SJCRH30 (cell line): ENCODE measurements around the gene MAVS. TPM values are rescaled to one million over a fixed set of nuclear protein-coding genes. Genes with fewer than 3 reads are reported as not detected.
"Not testable (repeated sequence)": the region's sequence is repeated elsewhere in the genome, so short reads cannot be mapped to it uniquely, and the experiment has no call there.

ENCODE experiments used
- DNase-seq, 2 experiments: peaks; one replicate each; pipeline ENCODE4 v3.0.0-alpha.2; 2015 to 2020
- H3K27ac ChIP-seq: fragments of 250-450 bp; sonication (Bioruptor Pico); 2 replicates; pipeline ENCODE4 v1.5.1; 2020; ENCODE audit warnings: mild to moderate bottlenecking, moderate library complexity
- H3K27me3 ChIP-seq: fragments of 250-450 bp; sonication (Bioruptor Pico); 2 replicates; pipeline ENCODE4 v1.5.1; 2020; ENCODE audit warnings: mild to moderate bottlenecking, moderate library complexity
- H3K36me3 ChIP-seq: fragments of 250-450 bp; sonication (Bioruptor Pico); 2 replicates; pipeline ENCODE4 v1.5.1; 2020; ENCODE audit warnings: mild to moderate bottlenecking, moderate library complexity
- H3K4me1 ChIP-seq: fragments of 250-450 bp; sonication (Bioruptor Pico); 2 replicates; pipeline ENCODE4 v1.5.1; 2020; ENCODE audit warnings: mild to moderate bottlenecking, moderate library complexity
- H3K4me3 ChIP-seq: fragments of 250-450 bp; sonication (Bioruptor Pico); 2 replicates; pipeline ENCODE4 v1.5.1; 2020; ENCODE audit warnings: mild to moderate bottlenecking, moderate library complexity
- H3K9me3 ChIP-seq: fragments of 250-450 bp; sonication (Bioruptor Pico); replicated peaks from 2 replicates; pipeline ENCODE4 v1.5.1; 2020; ENCODE audit warnings: mild to moderate bottlenecking, moderate library complexity
- total RNA-seq: library from RNA; depleted of rRNA; stranded (reverse); fragments of >200 nt; shearing (Covaris generic); gene quantifications from 2 replicates; pipeline ENCODE4 v1.2.3, GENCODE V29; 2014

Gene MAVS
- total RNA-seq, 1 experiment from 2014 or later = 28.9 TPM

DNA sequence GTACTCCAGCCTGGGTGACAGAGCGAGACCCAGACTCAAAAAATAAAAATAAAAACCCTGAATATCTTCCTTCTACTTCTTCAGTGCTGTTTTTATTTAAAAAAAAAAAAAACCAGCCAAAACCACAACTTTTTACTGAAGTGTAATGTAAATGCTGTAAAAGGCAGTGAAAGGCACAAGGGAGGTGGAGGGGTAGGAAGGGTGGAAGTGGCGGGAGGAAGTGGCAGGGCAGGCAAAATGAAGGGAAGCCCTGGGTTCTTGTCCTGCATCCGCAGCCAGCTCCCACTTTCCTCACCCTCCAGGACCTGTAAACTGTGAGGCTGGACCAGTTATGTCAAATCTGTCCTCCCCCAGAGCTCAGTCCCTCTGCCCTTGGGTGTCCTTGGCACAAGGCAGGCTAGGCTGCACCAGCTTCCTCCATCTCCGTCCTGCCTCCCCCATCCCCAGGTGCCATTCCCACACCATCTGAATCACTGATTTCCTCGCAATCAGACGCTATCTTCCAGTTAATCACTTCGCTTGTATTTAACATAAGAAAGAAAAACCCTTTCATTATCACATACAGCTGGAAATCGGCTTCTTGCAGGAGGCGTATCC lies 28.8 kb downstream of the MAVS start:
- Histone ChIP-seq H3K4me3 (no peak overlapping the region), H3K36me3 (no peaks in the 10 kb centered on the region; the same call in 1 of the 2 replicates), H3K4me1 (no peaks in the 10 kb centered on the region; the same call in 1 of the 2 replicates), H3K9me3 (no peaks in the 10 kb centered on the region), H3K27me3 (no peaks in the 10 kb centered on the region), H3K27ac (no peak overlapping the region)
- DNase-seq = no peak

DNA sequence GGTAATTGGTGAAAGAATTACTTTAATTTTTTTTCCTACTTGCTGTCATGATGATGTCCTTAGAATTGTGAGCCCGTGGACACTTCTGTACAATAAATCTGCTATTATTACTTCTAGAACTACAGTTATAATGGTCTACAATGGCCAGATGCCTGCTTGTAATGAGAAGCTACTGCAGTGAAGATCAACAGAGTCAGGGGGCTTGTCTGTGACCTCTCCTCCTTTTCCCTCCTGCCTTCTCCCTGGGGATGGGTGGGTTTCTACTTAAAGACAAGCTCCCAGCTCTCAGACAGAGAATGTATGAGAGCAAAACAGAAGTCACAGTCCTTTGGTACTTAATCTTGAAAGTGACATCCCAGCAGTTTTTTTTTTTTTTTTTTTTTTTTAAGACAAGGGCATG lies 29.4 kb downstream of the MAVS start:
- Histone ChIP-seq H3K4me1 (no peaks in the 10 kb centered on the region; the same call in 1 of the 2 replicates), H3K36me3 (no peaks in the 10 kb centered on the region; the same call in 1 of the 2 replicates), H3K27me3 (no peaks in the 10 kb centered on the region), H3K27ac (no peak overlapping the region), H3K4me3 (no peak overlapping the region), H3K9me3 (no peaks in the 10 kb centered on the region)
- DNase-seq = no peak

DNA sequence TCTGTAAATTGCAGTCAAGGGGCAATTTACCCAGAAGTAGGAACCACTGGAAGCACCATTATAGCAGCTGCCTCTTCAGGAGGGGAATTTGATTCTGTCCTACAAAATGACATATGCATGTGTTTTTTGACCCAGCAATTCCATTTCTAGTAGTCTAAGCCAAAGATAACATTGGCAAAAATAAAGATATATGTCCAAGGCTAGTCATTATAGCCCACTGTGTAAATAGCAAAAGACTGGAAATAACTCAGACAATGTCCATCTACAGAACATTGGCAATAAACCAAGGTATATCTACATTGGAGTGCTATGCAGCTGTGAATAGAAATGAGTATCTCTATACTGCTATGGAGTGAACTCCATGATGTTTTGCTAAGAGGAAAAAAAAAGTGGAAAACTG lies 30.0 kb downstream of the MAVS start:
- no peak for DNase-seq
- Histone ChIP-seq H3K36me3 (no peaks in the 10 kb centered on the region; the same call in 1 of the 2 replicates), H3K9me3 (no peaks in the 10 kb centered on the region), H3K27me3 (no peaks in the 10 kb centered on the region), H3K4me1 (no peaks in the 10 kb centered on the region), H3K27ac (no peak overlapping the region), H3K4me3 (no peak overlapping the region)

DNA sequence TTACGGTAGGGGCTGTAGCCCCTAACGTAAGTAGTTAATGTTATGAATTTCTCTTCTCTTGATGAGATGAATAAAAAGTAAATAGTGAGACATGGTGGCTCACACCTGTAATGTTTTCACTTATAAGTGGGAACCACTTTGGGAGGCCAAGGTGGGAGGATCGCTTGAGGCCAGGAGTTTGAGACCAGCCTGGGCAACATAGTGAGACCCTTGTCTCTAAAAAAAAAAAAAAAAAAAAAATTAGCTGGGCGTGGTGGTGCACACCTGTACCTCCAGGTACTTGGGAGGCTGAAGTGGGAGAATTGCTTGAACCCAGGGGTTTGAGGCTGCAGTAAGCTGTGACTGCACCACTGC lies 32.3 kb downstream of the MAVS start:
- not testable (repeated sequence) for DNase-seq, H3K9me3 ChIP-seq, H3K36me3 ChIP-seq, H3K4me3 ChIP-seq, H3K27me3 ChIP-seq, H3K27ac ChIP-seq, H3K4me1 ChIP-seq

DNA sequence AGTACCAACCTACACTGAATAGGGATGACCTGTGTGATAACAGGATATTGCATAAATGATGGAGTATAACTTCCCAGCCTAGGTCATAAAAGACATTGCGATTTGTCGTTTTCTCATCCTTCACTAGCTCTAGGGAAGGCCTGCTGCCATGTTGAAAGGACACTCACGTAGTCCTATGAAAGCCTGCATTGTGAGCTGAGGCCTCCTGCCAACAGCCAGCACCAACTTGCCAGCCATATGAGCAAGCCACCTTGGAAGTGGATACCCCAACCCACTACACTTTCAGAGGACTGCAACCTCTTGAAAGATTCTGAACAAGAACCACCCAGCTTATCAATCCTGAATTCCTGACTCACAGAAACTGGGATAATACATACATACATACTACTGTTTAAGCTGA lies 39.1 kb downstream of the MAVS start:
- Histone ChIP-seq H3K27me3 (no peaks in the 10 kb centered on the region), H3K27ac (no peak overlapping the region), H3K4me3 (no peak overlapping the region), H3K9me3 (no peaks in the 10 kb centered on the region), H3K4me1 (no peaks in the 10 kb centered on the region; the same call in none of the 2 replicates), H3K36me3 (no peaks in the 10 kb centered on the region; the same call in 1 of the 2 replicates)
- DNase-seq = no peak

DNA sequence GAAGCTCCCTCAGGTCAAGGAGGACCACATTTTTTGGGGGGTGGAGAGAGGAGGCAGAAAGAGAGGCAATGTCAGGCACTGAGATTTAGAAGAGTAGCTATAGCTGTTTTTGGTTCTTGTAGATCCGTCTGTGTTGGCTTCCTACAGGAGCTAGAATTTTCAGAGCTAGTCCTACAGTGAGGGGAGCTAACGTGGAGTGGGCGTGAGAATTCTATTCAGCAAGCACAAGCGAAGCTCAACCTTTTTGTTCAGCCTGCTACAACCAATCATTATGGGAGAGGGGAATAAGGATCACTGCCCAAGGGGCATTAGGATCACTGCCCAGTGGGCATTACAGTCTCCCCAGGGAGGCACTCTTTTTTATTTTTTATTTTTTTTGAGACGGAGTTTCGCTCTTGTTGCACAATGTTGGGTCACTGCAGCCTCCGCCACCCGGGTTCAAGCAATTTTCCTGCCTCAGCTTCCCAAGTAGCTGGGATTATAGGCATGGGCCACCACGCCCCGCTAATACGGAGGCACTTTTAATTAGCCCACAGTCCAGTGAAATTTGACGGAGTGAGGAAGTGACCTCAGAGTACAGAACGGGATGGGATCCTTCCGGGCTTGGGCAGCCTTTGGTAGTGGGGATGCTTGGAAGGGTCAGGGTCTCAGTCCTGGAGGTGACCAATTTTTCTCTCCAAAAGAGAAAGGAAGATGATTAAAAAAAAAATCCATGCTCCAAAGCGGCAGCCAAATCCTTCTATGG lies 41.4 kb downstream of the MAVS start:
- H3K27ac ChIP-seq = peak overlapping the region; percentile 94
- peak overlapping the region; percentile 90 for H3K4me3 ChIP-seq
- H3K27me3 ChIP-seq = no peaks in the 10 kb centered on the region
- peak in 1 of 2 experiments; percentile 35 for DNase-seq
- peaks cover 14% of the 10 kb centered on the region for H3K36me3 ChIP-seq
- H3K4me1 ChIP-seq = peaks cover 9% of the 10 kb centered on the region
- H3K9me3 ChIP-seq = no peaks in the 10 kb centered on the region

DNA sequence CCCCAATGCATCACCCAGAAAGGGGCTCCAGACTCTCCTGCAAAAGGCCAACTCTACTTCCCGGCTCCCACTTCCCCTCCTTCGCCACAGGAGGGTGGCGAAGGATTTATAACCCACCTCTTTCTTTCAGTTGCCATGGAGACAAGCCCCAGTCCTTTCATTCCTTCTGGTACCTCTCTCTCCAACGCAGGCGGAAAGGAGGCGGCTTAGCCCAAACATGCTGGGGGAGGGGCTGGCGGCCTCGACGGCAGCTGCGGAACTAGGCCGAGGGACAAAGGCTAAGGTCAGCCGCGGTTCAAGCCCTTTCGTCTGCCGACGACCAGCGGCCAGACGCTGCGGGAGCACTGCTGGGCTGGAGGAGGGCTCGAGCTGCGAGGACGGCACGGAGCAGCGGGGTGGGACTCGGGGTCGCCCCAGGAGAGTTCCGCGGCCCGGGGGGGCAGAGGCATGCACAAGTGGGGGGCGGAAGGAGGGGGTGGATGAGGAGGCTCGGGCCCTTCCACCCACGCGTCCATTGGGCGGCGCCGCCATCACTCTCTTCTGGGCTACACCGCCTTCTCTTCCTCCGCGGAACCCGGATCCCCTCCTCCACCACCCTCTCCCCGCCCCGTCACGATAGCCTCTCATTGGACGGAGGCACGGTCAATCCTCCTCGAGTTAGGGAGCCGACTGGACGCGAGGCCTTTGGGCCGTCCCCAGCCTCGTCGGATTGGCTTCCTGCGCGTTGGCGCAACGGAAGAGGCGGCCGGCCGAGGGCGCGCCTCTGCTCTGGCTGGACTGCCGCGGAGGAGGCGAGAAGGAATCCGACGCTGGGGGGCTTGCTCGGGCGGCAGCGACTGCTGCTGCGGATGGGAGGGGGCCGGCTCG lies 42.2 kb downstream of the MAVS start, which contains the start of gene PANK2:
Gene PANK2 (plus strand): TSS at position 766 of the 867 bp plus-strand sequence.
- H3K9me3 ChIP-seq = no peaks in the 10 kb centered on the region
- peak within 1 kb of the TSS; percentile 90 for H3K4me3 ChIP-seq
- peaks cover 14% of the 10 kb centered on the region for H3K36me3 ChIP-seq
- H3K27me3 ChIP-seq = no peaks in the 10 kb centered on the region
- peak; percentile 99 for DNase-seq
- peak within 1 kb of the TSS; percentile 94 for H3K27ac ChIP-seq
- H3K4me1 ChIP-seq = peaks cover 14% of the 10 kb centered on the region

DNA sequence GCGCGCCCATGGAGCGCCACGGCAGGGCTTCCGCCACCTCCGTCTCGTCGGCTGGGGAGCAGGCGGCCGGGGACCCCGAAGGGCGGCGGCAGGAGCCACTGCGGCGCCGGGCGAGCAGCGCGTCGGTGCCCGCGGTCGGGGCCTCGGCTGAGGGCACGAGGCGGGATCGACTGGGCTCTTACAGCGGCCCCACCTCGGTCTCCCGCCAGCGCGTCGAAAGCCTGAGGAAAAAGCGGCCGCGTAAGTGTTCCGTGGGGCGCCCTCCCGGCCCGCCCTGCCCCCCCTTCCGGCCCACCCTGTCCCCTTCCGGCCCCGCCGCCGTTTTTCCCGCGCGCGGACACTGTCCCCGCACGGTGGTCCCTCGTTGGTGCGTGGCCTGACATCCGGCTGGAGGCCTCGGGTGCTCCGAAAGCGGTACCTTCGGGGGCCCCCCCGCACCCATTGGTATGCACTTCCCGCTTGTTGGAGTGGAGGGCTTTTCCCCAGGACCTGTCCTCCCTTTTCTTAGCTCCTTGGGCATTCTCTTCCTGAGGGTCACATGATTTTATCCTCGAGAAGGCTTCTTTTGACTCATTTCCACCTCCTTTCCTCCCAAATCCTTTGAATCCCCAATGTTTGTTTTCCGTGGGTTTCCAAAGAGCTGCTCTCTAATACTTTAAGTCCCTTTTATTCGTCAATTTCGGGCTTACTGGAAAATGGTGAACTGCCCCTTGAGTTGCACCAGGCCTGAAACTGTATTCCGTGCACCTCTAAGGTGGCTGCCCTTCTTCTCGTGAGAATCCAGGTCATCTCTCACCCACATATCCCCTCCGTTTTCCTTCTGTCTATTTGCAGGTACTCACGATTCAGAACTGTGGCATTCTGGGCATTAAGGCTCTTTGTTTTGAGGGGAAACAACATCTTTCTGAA lies 43.1 kb downstream of the MAVS start:
- H3K9me3 ChIP-seq = no peaks in the 10 kb centered on the region
- no peaks in the 10 kb centered on the region for H3K27me3 ChIP-seq

DNA sequence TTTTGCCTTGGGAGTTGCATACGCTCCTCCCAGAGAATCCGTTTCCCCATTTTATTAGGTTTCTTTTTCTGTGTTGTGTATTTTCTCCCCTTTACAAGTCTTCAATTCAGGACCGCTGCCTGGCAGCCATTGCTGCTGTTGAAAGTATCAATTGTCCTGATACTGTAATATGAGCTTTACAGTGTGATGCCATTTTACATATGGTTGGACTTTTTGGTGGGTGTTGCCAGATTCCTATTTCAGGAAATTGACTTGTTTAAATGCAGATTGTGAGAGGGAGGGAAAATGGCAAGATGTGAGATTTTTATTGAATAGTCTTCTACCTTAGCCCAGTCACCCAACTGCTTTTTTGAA lies 43.7 kb downstream of the MAVS start:
- H3K36me3 ChIP-seq = peaks cover 28% of the 10 kb centered on the region
- no peaks in the 10 kb centered on the region for H3K9me3 ChIP-seq
- H3K27me3 ChIP-seq = no peaks in the 10 kb centered on the region
- peak overlapping the region; percentile 90 for H3K4me3 ChIP-seq
- H3K27ac ChIP-seq = peak overlapping the region; percentile 94
- DNase-seq = peak; percentile 22 to 46
- H3K4me1 ChIP-seq = peaks cover 14% of the 10 kb centered on the region

More for the DNA sequence above, 43.1 kb downstream of the MAVS start:
- peak; percentile 51 to 56 for DNase-seq
- Histone ChIP-seq H3K4me3 (peak overlapping the region; percentile 90), H3K4me1 (peaks cover 14% of the 10 kb centered on the region), H3K27ac (peak overlapping the region; percentile 94), H3K36me3 (peaks cover 23% of the 10 kb centered on the region)

DNA sequence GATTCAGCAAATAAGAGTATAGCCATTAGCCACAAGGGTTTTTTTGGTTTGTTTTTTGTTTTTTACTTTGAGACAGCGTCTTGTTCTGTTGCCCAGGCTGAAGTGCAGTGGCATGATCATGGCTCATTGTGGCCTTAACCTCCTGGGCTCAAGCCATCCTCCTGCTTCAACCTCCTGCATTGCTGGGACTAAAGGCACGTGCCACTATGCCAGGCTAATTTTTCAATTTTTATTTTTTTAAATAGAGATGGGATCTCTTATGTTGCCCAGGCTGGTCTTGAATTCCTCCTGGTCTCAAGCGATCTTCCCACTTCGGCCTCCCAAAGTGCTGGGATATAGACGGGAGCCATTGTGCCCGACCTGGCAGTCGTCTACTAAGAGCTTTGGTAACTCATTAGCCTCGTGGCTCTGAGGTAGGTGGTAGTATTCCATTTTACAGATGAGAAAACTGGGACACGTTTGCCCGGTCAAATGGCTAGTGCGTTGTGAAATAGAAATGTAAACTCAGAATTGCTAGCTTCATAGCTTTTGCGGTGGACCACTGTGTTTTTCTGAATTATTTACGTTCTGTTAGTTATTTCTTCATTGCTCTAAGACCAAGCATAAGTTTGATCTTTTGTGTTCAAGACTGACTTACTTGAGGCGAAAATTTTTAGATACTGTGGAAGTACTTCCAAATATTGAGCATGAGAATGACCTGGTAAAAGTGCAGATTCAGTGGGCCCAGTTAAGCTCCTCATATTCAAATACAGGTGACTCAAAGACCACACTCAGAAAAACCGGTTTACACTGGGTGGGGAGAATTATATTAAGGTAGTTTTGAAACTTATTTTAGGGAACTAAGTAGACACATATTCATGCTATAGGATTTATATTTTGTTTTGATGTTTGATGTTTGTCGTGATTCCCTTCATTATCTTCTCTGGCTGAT lies 44.6 kb downstream of the MAVS start:
- H3K4me3 ChIP-seq = peak overlapping the region; percentile 90
- DNase-seq = no peak
- no peaks in the 10 kb centered on the region for H3K27me3 ChIP-seq
- H3K36me3 ChIP-seq = peaks cover 35% of the 10 kb centered on the region
- H3K4me1 ChIP-seq = peaks cover 14% of the 10 kb centered on the region
- no peaks in the 10 kb centered on the region for H3K9me3 ChIP-seq
- H3K27ac ChIP-seq = no peak overlapping the region

DNA sequence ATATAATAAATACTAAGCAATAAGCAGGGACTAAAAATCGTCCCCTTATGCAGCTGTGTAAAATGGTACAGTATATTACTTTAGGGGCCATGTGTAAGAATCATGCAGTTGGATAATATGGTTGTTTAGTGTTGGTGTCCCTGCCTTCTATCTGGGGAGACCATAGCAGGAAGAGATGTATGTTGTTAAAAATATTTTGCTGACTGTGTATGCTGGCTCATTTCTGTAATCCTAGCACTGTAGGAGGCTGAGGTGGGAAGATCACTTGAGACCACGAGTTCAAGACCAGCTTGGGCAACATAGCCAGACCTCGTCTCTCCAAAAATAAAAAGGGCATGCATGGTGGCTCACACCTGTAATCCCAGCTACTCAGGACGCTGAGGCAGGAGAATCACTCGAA lies 48.2 kb downstream of the MAVS start:
- Histone ChIP-seq H3K27ac (no peak overlapping the region), H3K4me1 (peaks cover 14% of the 10 kb centered on the region), H3K9me3 (no peaks in the 10 kb centered on the region), H3K27me3 (no peaks in the 10 kb centered on the region), H3K36me3 (peaks cover 54% of the 10 kb centered on the region), H3K4me3 (no peak overlapping the region)
- no peak for DNase-seq

DNA sequence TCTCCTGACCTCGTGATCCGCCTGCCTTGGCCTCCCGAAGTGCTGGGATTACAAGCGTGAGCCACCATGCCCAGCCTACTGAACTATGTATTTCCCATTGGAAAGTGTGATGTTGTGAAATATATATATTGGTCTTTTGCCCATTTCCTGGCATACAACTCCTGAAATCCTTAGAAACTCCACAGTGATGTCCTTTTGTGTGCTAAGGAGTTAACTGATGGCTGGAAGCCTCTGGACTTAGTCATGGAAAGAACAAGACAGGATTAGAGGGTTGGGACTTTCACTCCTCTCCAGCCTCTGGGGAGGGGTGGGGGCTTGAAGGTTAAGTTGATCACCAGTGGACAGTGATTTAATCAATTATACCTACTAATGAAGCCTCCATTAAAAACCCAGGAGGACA lies 49.7 kb downstream of the MAVS start:
- H3K9me3 ChIP-seq = no peaks in the 10 kb centered on the region
- no peaks in the 10 kb centered on the region for H3K27me3 ChIP-seq
- H3K36me3 ChIP-seq = peaks cover 56% of the 10 kb centered on the region
- H3K27ac ChIP-seq = no peak overlapping the region
- H3K4me3 ChIP-seq = no peak overlapping the region
- H3K4me1 ChIP-seq = peaks cover 11% of the 10 kb centered on the region
- DNase-seq = no peak

DNA sequence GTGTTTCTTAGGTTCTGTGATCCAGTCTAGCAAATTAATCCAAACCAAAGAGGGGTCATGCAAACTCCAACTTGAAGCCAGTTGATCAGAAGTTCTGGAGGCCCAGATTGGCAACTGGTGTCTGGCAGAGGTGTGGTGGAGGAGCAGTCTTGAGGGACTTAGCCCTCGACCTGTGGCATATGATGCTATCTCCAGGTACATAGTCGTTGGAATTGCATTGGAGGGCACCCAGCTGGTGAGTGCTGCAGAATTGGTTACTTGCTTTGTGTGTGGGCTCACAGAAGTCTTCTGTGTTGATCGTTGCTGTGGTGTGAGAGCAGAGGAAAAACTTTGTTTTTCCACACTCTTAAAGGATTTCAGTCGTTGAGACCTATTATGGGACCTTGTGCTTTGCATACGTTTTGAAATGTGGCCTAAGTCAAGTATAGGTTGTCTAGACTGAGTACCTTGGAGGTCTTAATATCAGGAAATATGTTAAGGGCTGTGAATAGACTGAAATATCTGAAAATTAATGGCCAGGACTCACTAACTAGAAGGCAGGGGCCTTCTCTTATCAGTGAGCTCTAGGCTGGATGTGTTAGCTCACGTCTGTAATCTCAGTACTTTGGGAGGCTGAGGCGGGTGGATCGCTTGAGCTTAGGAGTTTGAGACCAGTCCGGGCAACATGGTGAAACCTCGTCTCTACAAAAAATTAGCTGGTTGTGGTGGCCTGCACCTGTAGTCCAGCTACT lies 50.4 kb downstream of the MAVS start:
- H3K9me3 ChIP-seq = no peaks in the 10 kb centered on the region
- no peak overlapping the region for H3K4me3 ChIP-seq
- DNase-seq = no peak
- no peaks in the 10 kb centered on the region for H3K27me3 ChIP-seq
- H3K27ac ChIP-seq = no peak overlapping the region
- H3K4me1 ChIP-seq = peaks cover 6% of the 10 kb centered on the region
- peaks cover 53% of the 10 kb centered on the region for H3K36me3 ChIP-seq
